ENCODE measurements around the gene METTL26.

The METTL26 gene

DNA sequence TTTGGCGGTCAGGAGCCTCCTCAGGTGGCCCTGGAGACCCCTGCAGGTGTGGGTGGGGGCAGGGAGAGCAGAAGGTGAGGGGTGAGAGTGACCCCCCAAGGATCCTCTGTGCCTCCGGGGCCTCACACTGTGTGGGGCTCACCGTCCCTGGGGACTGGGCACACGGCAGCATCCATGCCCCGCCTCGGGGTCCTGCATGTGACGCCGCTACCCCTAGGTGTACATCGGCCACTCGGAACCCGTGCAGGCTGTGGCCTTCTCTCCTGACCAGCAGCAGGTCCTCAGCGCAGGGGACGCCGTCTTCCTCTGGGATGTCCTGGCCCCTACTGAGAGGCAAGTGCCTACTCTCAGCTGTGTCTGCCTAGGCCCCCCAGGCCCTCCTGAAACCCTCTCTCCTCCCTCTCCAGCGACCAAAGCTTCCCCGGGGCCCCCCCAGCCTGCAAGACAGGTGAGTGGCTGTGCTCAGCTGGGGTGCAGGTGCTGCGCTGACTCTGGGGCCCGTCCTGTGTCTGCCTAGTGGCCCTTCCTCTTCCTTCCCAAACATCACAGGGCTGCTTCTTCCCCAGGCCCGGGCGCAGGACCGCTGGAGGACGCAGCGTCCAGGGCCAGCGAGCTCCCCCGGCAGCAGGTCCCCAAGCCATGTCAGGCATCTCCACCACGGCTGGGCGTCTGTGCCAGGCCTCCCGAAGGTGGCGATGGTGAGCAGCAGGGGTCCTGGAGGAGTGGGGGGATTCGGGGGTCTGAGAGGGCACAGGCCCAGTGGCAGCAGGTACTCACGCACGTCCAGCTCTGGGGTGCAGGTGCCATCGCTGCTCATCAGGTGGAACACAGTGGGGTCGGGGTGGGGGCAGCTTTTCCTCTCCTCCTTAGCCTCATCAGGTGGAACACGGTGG lies 22.8 kb upstream of the METTL26 start:
- no peak overlapping the region for H3K27ac Mint-ChIP-seq

DNA sequence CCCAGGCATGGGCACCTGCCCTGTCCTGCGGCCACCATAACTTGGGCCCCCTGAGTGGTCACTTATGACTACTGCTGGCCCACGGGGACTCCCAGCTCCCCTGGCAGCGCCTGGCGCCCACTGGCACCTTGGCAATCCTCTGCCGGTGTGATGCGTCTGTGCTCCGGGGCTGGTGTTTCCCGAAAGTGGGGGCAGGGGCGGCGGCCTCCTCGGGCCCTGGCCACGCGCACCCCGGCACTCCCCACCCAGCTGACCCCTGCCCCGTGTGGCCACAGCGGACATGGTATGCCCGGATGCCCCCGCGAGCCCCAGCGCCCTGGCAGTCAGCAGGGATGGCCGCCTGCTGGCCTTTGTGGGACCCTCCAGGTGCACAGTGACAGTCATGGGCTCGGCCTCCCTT lies 21.4 kb upstream of the METTL26 start:
- Mint-ChIP-seq H3K36me3 (no peaks in the 10 kb centered on the region), H3K4me3 (no peak overlapping the region), H3K27me3 (no peaks in the 10 kb centered on the region), H3K27ac (no peak overlapping the region), H3K9me3 (no peaks in the 10 kb centered on the region), H3K4me1 (peaks cover 6% of the 10 kb centered on the region)
- ATAC-seq (ENCODE audit: low read depth) (no peak), DNase-seq (ENCODE audit: low spot score in 2 of 2) (no peak)

More for the DNA sequence above, 22.8 kb upstream of the METTL26 start:
- Mint-ChIP-seq H3K36me3 (no peaks in the 10 kb centered on the region), H3K4me1 (peaks cover 6% of the 10 kb centered on the region), H3K9me3 (no peaks in the 10 kb centered on the region), H3K27me3 (no peaks in the 10 kb centered on the region), H3K4me3 (no peak overlapping the region)
- no peak for DNase-seq (ENCODE audit: low spot score in 2 of 2)
- no peak for ATAC-seq (ENCODE audit: low read depth)

DNA sequence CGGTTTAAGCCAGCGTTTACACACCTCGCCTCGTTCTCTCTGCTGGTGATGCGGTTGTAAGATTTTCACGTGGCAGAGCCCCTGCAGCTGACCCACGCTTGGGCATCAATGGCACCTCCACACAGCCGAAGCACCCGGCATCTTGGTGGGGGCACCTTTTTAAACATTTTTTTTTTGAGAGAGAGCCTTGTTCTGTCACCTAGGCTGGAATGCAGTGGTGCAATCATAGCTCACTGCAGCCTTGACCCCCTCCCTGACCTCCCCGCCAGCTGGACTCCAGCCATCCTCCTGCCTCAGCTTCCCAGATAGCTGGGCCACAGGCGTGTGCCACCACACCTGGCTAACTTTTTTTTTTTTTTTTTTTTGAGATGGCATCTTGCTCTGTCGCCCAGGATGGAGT lies 17.9 kb upstream of the METTL26 start:
- Mint-ChIP-seq H3K4me1 (no peaks in the 10 kb centered on the region), H3K36me3 (no peaks in the 10 kb centered on the region), H3K27me3 (no peaks in the 10 kb centered on the region), H3K9me3 (no peaks in the 10 kb centered on the region), H3K4me3 (no peak overlapping the region), H3K27ac (no peak overlapping the region)
- DNase-seq (ENCODE audit: low spot score in 2 of 2), result no peak
- no peak for ATAC-seq (ENCODE audit: low read depth)

DNA sequence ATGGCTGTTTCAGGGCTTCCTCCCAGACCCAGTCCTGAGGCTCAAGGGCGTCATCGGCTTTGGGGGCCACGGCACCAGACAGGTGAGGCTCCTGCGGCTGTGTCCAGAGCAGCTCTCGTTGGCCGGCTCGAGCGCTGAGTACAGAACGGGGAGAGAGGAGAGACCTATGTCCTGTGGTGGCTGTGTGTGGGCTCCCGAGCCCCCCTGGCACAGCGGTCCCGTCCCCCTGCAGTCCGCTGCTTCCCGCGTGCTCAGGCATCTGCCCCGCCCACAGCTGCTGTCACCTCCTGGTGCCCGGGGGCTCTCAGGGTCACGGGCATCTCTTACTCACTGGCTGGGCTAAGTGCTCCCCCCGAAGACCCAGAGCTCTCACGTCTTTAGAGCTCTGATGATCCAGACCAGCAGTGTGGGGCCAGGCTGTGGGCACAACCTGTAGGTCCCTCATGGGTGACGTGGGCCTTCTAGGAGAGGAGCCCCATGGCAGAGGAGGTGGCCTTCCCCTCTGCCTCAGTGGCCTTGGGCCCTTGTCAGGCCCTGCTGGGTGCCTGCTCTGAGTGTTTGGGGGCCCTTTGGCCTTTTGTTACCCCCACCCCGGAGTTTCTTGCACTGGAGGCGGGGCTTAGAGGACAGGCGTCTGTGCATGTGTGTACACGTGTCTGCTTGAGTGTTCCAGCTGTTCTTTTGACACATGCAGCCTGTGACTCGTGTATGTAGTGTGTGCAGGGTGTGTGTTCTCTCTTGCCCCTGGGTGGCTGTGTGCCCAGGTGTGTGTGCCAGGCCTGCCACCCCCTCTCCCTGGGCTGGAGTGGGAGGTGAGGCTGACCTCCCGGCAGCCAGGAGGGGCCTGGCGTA lies 16.6 kb upstream of the METTL26 start:
- Mint-ChIP-seq H3K27ac (no peak overlapping the region), H3K27me3 (no peaks in the 10 kb centered on the region), H3K4me1 (peaks cover 6% of the 10 kb centered on the region), H3K36me3 (no peaks in the 10 kb centered on the region), H3K4me3 (no peak overlapping the region), H3K9me3 (no peaks in the 10 kb centered on the region)
- ATAC-seq (ENCODE audit: low read depth) (no peak), DNase-seq (ENCODE audit: low spot score in 2 of 2) (no peak)

DNA sequence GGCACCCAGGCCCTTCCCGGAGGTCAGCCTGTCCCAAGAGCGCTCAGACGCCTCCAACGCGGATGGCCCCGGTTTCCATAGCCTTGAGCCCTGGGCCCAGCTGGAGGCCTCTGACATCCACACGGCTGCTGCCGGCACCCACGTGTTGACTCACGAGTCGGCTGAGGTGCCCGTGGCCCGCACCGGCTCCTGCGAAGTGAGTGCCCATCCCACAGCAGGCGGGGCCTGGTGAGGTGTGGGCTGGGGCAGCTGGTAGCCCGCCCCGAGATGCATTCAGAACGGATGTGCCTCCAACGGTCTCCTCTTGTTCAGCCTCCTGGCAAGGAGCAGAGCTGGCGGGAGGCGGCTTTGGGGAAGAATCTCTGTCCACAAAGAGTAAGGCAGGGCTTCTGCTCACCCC lies 15.7 kb upstream of the METTL26 start:
- ATAC-seq (ENCODE audit: low read depth) (no peak), DNase-seq (ENCODE audit: low spot score in 2 of 2) (no peak)
- H3K4me3 Mint-ChIP-seq, result no peak overlapping the region
- no peak overlapping the region for H3K27ac Mint-ChIP-seq
- peaks cover 10% of the 10 kb centered on the region for H3K4me1 Mint-ChIP-seq
- H3K9me3 Mint-ChIP-seq, result no peaks in the 10 kb centered on the region
- no peaks in the 10 kb centered on the region for H3K36me3 Mint-ChIP-seq
- H3K27me3 Mint-ChIP-seq, result no peaks in the 10 kb centered on the region

DNA sequence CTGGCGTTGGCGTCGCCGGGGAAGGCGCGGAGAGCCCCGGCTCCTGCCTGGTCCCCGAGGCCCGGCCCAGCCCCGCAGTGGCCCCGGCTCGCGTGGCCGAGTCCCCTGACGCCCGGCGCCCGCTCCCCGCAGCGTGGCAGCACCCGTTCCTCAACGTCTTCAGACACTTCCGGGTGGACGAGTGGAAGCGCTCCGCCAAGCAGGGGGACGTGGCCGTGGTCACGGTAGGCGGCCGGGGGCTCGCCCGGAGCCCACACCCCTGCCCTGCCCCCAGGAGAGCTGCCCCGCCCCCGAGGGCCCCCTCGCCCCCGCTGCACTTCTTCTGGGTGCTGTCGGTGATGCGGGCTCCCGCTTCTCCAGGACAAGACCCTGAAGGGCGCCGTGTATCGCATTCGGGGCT lies 13.5 kb upstream of the METTL26 start:
- no peaks in the 10 kb centered on the region for H3K9me3 Mint-ChIP-seq
- H3K27me3 Mint-ChIP-seq, result no peaks in the 10 kb centered on the region
- no peak overlapping the region for H3K27ac Mint-ChIP-seq
- H3K4me1 Mint-ChIP-seq, result peaks cover 16% of the 10 kb centered on the region
- DNase-seq (ENCODE audit: low spot score in 2 of 2) (no peak), ATAC-seq (ENCODE audit: low read depth) (no peak)
- peak overlapping the region; percentile 78 for H3K4me3 Mint-ChIP-seq
- H3K36me3 Mint-ChIP-seq, result no peaks in the 10 kb centered on the region

DNA sequence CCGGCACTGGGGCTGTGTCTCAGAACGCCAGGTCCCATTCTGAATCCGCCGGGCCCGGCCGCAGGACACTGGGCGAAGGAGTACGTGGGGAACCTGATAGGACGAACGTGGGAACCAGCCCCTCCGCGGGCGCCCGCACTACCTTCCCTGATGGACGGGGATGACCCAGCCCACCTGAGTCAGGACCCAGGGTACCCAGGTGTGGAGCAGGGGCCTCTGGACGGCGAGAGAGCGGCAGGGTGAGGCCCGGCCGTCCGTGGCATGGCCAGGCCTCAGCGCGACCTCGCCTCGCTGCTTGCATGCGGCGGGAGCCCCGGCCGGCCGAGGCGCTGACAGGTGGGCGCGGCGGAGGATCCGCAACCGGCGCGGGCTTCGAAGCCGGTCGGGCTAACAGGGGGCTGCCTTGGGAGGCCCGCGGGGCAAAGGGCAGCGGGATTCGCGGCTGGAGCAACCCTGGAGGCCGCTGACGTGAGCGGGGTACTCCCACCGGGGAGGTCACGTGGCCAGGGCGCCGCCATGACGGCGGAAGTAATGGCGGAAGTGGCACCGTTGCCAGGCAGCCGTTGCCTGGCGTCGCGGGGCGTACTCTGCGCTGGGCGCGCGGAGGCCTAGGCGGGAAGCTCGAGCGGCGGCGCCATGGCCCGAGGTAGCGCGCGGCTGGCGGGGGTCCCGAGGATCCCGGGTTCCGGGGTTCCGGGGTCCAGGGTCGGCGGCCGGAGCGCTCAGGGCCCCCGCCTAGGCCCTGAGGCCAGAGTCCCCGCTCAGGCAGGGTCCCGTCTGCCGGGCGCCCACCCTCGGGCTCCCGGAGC lies 12.9 kb upstream of the METTL26 start, which contains the start of gene WDR90:
Gene WDR90 (plus strand): TSS at position 585 of the 809 bp plus-strand sequence. CDS start 52 bp downstream, at position 637.
- no peaks in the 10 kb centered on the region for H3K9me3 Mint-ChIP-seq
- peak within 1 kb of the TSS; percentile 77 for H3K27ac Mint-ChIP-seq
- peak within 1 kb of the TSS; percentile 82 for H3K4me3 Mint-ChIP-seq
- H3K4me1 Mint-ChIP-seq, result peaks cover 22% of the 10 kb centered on the region
- H3K36me3 Mint-ChIP-seq, result no peaks in the 10 kb centered on the region
- ATAC-seq (ENCODE audit: low read depth) (peak; percentile 98), DNase-seq (ENCODE audit: low spot score in 2 of 2) (peak; percentile 88)
- no peaks in the 10 kb centered on the region for H3K27me3 Mint-ChIP-seq

DNA sequence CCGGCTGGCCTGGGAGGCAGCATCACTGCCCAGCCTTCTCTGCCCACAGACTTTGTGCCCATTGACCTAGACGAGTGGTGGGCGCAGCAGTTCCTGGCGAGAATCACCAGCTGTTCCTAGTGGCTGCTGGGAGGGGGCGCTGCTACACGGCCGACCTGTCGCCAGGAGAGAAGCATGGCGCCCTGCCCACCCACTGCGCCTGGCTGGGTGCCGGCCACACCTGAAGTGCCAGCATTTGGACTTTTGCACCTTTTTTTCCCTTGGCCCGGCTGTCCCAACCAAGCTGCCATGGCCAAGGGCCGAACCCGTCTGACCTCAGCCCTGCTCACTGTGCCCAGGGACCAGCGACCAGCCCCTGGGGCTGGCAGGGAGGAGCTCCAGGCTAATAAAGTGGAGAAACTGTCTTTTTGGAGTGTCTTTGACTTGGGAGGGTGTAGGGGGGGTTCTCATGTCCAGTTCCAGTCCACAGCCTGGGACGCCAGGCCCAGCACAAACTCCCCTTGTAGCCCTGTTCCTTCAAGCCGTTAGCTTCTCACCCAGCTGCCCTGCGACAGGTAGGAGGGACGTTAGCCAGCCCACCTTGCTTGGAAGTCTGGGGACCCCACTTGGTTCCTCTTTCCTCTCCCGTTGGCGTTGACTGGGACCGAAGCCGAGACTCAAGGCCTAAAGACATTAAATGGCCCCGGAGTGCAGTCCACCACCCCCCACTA lies 12.1 kb upstream of the METTL26 start:
- Mint-ChIP-seq H3K9me3 (no peaks in the 10 kb centered on the region), H3K27ac (peak overlapping the region; percentile 77), H3K27me3 (no peaks in the 10 kb centered on the region), H3K4me1 (peaks cover 23% of the 10 kb centered on the region), H3K36me3 (no peaks in the 10 kb centered on the region), H3K4me3 (peak overlapping the region; percentile 82)
- DNase-seq (ENCODE audit: low spot score in 2 of 2), result no peak
- peak; percentile 18 for ATAC-seq (ENCODE audit: low read depth)

DNA sequence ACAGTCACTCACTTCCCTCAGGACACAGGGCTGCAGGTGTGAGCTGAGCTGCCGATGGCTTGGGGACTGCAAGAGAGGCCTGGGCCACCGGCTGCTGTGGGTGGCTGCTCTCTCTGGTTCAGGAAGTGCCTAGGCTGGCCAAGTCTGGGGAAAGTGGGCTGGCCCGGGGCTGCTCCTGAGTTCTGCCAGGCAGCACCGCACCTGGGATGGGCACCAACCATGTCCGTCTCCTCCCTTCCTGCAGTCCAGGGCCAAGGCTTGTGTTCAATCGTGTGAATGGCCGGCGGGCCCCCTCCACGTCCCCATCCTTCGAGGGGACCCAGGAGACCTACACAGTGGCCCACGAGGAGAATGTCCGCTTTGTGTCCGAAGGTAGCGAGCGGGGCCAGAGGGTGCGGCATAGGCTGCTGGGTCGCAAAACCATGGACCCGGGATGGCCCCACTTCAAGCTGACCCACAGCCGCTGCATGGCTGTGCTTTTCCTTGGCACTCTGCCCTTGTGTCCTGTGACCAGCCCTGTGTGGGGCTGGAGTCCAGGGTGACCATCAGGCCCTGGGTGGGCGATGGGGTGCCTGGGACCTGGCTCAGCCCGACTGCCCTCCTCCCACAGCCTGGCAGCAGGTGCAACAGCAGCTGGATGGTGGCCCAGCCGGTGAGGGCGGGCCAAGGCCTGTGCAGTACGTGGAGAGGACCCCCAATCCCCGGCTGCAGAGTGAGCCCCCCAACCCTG lies 11.2 kb upstream of the METTL26 start:
- ATAC-seq (ENCODE audit: low read depth) (no peak), DNase-seq (ENCODE audit: low spot score in 2 of 2) (no peak)
- Mint-ChIP-seq H3K36me3 (no peaks in the 10 kb centered on the region), H3K9me3 (no peaks in the 10 kb centered on the region), H3K4me3 (no peak overlapping the region), H3K4me1 (peaks cover 26% of the 10 kb centered on the region), H3K27ac (no peak overlapping the region), H3K27me3 (no peaks in the 10 kb centered on the region)

DNA sequence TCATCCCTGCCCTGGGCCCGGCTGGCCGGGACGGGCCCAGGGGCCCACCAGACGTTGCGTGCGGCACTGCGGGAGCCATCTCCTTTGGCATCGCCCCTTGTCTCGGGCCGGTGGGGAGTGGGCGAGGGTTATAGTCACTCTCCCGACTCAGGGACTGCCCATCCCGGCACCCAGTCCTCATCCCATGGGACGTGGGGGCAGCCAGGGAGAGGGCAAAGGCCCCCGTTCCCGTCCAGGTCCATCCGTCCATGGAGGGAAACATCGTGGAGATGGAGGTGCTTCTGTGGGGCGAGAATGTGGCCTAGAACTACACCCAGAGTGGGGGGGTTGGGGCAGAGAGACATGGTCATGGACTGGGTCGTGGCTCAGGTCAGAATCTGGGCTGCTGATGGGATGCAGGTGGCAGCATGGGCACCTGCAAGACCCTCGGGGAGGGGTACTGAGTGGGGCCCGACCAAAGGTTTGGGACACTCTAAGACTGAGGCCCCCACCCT lies 10.6 kb upstream of the METTL26 start:
- DNase-seq (ENCODE audit: low spot score in 2 of 2), result no peak
- H3K4me1 Mint-ChIP-seq, result peaks cover 26% of the 10 kb centered on the region
- no peaks in the 10 kb centered on the region for H3K36me3 Mint-ChIP-seq
- H3K9me3 Mint-ChIP-seq, result no peaks in the 10 kb centered on the region
- H3K27me3 Mint-ChIP-seq, result no peaks in the 10 kb centered on the region
- H3K27ac Mint-ChIP-seq, result no peak overlapping the region
- no peak for ATAC-seq (ENCODE audit: low read depth)
- H3K4me3 Mint-ChIP-seq, result no peak overlapping the region

DNA sequence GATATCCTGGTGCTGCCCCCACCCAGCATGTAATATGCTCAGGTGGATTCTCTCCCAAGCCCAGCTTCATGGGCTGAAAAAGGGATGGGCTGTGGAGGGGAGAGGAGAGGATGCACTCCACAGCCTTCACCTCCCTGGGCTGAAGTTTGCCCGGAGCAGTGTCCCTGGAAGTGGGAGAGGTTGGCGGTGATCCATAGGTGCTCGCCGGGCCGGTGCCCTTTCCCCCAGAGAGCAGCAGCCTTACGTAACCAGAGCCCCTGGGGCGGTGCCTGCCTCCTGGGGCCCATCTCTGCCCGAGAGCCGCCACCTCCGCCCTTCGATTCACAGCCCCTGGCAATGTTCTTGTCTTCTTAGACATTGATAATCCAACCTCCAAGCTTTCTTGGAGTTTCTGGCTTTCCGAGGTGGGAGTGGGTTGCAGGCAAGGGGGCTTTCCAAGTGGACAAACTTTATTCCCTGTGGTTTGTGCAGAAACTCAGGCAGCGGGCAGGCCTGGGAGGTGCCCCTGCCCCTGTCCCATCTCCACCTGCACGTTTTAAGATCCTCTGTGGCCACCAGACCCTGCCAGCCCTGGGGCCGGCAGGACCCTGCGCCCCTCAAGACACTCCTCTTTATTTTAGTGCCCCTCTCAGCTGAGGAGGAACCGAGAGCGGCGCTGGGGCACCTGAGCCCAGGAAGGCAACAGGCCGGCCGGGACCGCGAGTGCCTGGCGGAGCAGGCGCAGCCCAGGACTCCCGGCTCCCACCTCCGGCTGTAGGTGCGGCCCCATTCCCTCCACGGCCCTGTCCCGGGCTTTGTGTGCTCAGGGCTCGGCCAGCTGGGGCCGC lies 10.0 kb upstream of the METTL26 start:
- Mint-ChIP-seq H3K27ac (no peak overlapping the region), H3K27me3 (no peaks in the 10 kb centered on the region)

DNA sequence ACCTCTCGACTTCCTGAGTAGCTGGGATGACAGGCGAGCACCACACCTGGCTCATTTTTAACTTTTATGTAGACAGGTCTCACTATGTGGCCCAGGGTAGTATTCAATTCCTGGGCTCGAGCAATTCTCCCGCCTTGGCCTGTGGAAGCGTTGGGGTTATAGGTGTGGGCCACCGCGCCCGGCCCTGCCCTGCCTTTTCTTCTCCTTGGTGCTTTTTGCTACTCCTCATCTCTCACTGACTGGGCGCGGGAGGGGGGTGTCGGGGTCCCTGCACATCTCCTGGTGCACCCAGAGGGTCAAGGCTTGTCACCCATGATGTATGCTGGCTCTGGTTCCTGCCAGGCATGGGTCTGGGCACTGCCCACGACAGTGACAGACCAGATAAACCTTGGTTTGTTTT lies 8.5 kb upstream of the METTL26 start:
- Mint-ChIP-seq H3K27ac (peak overlapping the region; percentile 3), H3K36me3 (no peaks in the 10 kb centered on the region), H3K27me3 (no peaks in the 10 kb centered on the region), H3K4me3 (peak overlapping the region; percentile 18), H3K9me3 (no peaks in the 10 kb centered on the region), H3K4me1 (peaks cover 26% of the 10 kb centered on the region)
- no peak for ATAC-seq (ENCODE audit: low read depth)
- DNase-seq (ENCODE audit: low spot score in 2 of 2), result no peak

More for the DNA sequence above, 10.0 kb upstream of the METTL26 start:
- H3K36me3 Mint-ChIP-seq, result no peaks in the 10 kb centered on the region
- ATAC-seq (ENCODE audit: low read depth) (no peak), DNase-seq (ENCODE audit: low spot score in 2 of 2) (no peak)
- no peak overlapping the region for H3K4me3 Mint-ChIP-seq
- peaks cover 26% of the 10 kb centered on the region for H3K4me1 Mint-ChIP-seq
- no peaks in the 10 kb centered on the region for H3K9me3 Mint-ChIP-seq

All from memory B cell (primary cell).